Stimulated activated CD4-positive, alpha-beta T cell treated with anti-CD3 and anti-CD28 coated beads, Interleukin-2, amount 100 ng/mL, for 24 hours (primary cell): ENCODE results near the gene PSD4.

ENCODE experiments used
- DNase-seq, 2 donors: peaks; one replicate each; pipeline ENCODE4 v3.0.0-alpha.2; 2020

Gene PSD4

DNA sequence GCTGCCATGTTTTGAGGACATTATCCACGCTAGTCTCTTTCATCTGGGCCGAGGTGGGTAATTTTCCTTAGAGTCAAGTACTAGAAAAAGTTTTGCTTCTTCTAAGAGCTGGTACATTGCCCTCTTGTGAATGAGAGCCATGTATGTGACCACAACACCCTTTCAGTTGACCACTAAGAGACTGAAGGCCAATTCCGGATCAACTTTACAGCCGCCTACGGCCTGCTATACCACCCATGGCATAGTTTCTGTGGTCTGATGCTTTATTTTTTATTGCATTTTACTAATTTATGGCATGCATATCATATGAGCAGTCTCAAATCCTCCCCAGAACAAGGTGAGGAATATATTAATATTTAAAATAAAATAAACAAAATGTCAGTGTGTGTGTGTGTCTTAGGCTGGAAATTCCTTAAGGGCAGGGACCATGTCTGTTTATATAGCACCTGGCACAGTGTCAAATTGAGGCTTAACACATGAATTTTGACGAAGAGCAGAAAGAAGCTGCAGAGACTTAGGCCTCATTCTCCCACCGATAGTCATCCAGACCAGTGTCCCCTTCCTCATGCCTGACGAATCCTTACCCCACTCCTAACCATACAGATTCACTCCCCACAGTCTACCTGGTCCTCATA lies 35.4 kb downstream of the PSD4 start:
- DNase-seq: no peak

DNA sequence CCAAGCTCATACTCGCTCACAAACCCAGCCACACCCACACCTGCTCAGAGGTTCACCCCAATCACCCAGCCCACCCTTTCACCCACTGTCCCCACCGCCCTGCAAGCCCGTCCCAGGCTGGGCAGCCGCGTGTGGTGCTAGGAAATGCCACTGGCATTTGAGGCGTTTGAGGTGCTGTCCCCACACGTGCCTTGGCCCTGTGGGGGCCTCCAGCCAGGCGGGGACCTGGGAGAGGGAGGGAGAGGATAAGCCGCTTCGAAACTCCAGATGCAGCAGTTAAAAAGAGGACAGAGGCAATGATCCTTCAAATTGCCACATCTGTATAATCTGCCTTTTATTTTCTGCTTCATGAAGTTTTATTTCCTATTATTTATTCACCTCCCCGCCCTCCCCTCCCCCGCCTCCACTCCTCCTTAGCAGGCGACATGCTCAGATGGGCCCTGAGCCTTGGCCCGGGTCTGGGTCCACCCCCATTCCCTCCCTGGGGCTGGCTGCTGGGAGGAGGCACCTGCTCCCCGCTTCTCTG lies 35.9 kb downstream of the PSD4 start:
- DNase-seq: no peak

DNA sequence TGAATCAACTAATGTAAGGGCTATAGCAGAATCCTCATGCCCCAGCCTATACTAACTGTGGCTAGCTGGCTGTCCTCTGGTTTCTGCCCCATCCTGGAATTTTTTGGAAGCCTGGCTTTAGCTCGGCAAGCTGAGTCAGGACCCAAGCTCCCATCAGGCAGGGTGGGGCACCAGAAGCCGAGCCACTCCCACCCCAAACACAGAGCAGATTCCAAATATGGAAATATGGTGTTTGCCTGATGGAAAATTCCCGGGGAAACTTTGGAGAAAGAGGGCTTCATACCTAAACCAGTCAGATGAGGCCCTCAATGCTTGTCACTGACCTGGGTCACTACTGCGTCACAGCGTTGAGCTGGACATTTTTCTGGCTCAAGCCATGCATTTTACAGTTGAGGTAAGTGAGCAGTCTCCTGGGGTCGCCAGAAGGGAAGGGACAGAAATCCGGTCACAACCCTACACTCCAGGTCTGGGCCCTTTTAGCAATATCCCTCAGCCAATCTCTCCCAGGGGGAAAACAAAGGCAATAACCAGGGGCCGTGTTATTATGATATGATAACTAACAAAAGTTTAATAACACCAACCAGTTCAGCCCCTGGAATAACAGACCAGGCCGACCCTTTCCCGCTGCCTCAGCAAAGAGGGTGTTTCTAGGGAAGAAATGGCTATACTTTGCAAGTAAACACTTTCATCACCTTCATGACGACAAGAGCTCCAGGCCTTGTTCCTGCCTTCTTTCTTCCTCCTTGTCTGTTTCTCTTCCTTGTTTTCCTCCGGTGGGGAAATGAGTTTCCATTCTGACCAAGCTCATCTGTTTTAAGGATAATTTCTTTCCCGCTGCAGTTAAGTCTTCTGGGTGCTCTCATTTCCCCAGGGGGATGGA lies 37.7 kb downstream of the PSD4 start:
- no peak for DNase-seq

DNA sequence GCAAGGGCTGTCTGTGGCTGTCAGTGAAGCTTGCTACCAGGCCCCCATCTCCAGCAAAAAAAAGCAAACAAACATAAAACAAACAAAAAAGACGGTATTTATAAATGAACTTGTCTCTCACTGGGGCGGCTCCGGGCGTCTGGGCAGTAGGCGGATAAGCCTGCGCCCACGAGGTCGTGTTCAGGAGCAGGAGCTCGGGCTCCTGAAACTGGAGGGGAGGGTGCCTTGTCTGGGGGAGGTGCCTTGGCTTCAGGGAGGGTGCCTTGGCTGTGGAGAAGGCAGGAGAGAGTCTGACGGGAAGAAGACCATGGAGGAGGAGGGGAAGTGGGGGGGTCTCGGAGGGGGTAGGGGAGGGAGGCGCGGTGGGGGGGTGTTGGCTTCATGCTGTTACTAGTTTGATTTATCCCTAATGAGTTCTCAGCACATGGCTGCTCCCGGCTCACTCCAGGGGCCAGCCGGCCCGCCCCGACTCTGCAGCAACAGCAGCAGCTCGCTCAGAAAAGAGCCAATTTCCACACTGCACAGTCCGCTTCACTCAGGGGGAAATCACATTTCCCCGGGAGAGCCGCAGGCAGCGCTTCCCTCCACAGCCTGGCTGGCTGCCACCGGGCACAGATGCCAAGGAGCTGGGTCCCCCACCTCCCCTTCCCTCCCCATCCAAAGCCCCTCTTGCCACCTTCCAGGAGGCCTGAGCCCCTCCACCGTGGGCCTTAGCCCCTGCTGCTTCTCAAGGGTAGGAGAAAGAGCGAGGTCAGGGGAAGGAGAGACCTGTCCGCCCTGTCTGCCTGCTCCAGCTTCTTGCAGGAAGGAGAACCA lies 38.7 kb downstream of the PSD4 start:
- DNase-seq: no peak

DNA sequence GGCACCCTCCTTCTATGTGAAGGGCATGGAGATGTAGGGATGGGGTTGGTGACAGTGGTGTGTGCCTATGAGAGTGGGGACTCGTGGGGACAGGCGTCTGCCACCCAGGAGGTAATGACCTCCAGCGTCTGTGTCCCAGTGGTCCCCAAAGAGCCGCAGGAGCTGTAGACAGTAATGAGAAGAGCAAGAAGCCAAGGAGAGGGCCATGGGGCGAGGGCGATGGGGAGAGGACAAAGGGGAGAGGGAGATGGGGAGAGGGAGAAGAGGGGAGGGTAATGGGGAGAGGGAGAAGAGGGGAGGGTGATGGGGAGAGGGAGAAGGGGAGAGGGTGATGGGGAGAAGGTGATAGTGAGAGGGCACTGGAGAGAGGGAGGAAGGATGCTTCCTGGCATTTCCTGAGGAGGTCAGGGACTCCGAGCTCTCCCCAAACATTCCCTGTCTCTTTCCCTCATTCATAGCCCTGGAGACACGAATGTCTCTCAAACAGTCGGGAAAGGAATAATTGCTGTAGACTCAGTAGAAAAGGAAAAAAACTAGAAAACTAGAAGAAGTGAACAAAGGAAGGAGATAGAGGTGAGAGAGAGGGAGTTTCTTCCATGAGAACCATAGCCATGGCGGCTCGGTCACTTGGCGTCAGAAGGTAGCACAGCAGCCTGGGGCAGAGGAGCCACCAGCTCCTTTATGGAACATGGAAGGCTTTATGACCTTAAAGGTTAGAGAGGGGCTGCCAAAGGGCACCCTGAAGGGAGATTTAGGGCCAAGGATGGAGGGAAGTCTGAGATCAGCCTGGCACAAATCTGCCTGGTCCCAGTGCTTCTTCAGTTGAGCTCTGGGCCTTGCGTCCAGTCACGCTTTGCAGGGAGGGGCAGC lies 39.5 kb downstream of the PSD4 start:
- no peak for DNase-seq

DNA sequence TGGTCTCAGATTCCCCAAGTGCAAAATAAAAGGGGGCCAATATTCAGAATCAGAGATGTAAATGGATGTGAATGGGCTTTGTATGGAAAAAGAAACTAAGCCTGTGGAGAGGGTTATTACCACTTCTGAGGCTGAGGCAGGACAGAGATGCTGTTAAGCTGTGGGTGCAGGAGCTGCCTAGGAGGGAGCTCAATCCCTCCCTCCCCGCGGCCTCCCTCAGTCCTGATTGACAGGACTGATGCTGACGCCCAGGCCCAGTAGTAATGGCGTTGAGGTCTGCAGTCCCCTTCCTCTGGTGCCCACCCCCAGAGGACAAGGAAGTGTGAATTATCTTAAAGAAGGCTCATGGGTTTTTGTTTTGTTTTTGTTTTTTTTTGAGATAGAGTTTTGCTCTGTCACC lies 40.4 kb downstream of the PSD4 start:
- no peak for DNase-seq

DNA sequence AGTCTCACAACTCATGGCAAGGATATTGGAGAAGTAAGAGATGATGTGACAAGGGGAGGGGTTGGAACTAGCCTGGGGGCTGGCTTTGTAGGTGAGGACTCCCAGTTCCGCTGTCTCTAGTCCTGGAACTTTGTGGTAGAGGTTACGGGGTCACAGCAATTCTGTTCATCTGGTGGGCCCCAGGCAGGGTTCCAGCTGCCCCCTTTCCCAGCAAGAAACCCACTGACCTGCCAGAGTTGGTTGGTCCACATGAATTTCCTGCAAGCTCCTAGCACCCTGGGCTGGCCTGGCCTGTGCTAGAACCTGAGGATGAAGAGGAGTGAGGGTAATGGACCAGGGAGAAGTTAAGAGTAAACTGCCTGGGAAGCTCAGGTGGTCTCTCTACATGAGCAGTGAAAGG lies 41.3 kb downstream of the PSD4 start:
- DNase-seq: no peak

DNA sequence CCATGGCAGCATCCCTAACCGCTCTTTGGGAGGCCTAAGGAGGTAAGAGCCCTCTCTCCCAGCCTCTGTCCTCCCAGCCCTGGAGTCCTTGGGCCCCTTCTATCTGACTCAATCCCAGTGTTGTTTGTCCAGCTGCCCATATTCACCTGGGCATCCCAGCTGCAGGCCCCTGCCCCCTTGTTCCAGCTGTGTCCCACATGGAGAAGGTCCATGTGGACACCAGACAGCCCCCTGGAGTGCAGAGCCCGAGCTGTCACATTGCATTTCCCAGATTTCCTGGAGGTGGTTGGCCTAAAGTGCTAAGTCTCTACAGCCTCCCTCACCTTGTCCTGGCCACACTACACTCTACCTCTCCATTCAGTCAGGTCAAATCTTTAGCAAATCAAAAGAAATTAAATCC lies 42.5 kb downstream of the PSD4 start:
- DNase-seq: no peak

DNA sequence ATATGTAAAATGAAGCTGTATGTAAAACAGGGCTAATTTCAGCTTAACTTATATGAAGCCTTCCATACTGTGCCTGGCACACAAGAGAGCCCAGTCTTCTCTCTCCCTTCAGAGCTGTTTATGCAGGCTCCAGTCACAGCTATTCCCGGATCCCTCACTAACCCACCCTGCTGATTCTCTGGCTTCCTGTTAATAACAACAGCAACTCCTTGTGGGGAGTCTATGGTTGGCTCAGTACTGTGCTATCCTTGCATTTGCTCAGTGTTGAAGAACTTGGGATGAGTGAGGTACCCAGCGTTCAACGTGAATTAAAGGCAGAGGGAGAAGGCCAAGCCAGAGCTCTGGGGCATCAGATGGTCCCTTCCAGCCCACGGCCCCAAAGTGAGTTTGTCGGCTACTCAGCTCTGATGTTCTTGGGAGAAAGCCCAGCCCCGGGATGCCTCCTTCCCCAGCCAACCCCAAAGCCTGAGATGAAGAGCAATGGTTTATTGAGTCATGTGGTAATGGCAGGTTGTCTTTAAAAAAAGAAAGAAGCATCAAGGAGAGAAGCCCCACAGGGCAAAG lies 43.2 kb downstream of the PSD4 start:
- DNase-seq: no peak

DNA sequence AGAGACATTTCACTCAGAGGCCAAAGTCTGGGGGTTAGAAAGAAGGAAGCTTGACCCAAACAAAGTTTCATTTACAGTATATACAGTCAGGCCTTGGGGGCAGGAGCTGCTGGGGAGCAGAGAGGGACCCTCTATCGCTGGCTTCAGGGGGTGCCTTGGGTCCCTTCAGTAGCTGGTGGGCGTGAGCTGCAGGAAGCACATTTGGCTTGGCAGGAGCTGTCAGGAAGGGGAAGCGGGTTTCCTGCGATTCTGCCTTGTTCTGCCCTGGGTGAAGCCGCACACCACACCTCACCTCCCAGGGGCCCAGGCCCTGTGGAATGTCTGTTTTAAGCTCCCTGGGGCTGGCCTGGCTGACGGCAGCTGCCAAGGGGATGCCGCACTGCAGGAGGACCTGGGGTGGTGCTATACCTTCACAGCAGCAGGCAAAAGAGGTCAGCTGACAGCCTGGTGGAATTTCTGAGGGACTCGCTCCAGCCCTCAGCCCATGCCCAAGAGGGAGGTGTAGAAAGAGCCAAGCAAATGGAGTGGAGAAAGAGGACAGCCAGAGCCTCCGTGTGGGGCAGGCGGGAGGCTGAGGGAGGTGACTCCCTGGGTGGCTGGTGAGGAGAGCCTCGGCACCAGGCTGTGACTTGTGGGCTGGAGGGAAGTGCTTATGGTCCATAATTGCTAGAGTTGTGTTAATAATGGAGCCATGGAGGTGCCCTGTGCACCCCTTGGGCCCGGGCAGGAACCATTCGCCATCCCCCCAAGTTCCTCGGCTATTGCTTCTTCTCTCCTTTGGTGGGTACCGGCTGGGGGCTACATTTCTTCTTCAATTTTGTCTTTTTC lies 43.9 kb downstream of the PSD4 start:
- no peak for DNase-seq

DNA sequence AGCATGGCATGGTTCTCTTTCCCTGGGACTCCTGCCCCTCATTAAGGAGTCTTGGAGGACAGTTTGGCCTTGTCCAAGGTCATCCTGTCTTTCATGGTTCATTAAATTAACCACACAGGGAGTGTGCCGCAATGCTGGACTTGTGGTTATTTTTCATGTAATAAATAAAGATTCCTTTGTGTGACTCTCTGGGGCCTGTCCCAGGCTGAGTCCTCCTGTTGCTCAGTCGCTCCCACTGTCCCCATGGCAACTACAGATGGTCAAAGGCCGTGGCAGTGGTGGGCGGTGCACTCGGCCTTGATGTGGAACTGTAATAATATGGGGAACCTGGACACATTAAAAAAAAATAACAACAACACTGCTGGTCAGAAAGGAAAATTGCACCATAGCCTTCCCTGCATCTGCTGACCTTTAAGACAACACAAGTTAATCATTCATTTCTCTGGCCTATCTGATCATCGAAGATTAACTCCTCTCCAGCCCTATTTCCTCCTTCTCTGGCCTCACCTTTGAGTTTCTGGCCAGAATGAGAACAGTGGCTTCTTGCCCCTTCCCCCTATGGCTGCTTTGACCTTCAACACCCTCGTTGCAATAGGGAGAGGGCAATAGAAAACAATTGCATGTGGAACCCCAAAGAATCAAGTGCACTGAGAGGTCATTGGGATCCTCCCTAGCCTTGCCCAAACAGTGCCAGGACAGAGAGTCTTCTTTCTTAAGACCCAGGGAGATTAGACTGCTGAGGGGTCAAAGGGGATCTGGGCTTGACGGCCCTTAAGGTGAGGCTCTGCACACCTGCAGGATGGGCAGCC lies 44.7 kb downstream of the PSD4 start:
- no peak for DNase-seq

DNA sequence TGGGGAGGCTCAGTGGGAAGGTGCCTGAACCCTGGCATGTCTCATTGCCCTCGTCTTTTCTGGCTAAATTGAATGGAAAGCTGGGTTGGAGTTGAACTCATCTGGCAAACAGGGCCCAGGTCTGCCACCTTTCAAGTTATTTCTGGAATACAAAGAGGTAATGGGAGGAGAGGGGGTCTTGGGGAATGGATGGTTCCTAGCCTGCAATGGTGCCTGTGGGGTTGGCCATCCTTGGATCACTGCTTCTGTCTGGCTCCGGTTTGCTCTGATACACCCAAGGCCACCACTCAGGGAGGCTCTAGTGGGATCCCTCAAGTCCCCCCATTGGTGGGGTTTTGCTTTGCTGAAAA lies 45.3 kb downstream of the PSD4 start:
- no peak for DNase-seq

DNA sequence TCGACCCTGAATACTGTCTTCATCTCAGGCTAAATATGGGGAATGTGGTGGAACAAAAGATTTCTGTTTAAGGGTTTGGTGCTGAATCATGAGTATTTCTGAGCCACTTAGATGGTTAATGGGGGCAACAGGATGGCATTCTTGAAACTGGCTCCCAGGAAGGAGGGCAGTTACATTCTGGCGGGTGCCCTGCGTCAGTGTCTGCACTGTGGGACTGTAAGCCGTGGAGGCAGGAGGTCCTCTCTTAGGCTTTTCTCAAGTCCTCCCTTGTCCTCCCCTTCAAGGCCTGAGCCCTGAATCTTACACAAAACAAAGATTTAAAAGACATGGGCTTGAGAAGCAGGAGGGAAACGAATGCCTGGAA lies 45.7 kb downstream of the PSD4 start:
- DNase-seq: no peak

DNA sequence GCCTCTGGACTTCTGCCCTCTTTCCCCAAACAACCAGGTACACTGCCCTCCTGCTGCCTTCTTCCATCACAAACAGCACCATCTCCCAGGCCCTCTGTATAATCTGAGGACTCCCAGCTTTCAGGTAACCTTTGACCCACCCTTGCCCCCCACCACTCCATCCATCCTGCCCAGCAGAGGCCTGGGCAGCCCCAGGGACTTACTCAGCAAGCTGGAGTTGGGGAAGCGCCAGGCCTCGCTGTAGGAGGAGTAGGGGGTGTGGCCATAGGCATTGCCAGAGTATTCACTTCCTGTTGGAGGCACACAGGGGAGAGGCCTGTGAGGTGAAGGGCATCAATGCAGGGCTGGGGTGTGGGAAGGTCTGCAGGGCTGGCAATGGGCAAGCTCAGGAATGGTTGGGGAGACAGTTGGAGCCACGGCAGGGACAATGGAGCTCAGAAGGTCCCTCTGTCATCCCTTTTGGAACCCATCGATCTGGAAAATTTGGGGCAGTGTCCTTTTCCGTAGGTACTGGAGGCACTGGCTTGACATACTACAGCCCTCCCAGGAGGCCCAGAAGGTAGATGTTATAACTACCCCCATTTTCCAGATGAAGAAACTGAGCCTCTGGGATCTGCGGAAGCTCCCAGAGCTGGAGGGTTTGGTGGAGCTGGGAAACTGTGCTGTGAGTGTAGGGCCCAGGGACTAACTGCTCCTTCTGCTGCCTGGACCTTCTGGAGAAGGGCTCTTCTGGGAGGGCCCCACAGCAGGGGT lies 46.3 kb downstream of the PSD4 start:
- DNase-seq: no peak

DNA sequence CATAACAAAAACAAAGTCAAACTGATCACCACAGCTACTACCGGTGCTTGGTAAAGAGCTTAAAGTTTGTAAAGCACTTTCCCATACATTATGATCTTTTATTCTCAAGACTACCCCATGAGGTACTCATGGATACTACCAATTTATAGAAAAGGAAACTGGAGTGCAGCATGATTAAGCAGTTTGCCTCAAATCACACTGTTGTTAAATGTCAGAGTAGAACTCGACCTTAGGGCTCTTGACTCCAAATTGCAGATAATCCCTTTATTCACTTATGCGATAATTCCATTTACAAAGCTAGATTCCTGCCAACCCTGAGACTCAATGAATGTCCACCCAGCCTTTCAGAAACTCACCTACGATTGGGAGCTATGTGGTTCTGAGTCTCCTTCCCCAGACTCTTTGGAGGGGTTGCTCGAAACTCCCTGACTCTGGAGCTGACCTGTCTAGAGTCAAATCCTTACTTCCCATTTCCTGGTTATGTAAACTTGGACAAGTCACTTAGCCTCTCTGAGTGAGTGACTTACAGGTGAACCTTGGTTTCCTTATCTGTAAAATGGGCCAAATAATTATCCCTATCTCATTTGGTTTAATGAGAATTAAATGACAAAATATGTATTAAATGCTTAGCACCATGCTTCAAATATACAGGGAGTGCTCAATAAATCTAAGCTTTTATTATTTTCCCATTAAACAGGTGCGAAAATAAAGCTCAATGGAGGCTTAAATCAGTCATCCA lies 47.4 kb downstream of the PSD4 start:
- no peak for DNase-seq

DNA sequence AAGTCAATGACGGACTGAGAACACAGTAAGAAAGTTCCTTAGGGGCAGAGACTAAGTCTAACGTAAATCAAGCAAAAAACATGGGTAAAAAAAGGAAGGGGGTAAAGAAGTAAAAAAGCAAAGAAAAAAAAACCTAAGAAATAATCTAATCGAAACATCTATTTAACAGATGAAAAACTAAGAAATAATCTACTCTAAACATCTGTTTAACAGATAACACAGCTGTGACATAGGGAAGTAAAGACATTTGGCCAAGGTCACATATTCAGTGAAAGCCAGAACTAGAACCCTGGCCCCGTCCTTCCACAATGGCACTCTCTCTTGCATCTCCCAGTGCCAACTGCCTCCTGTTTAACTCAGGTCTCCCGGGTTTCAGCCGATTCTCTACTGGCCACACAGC lies 48.1 kb downstream of the PSD4 start:
- no peak for DNase-seq

DNA sequence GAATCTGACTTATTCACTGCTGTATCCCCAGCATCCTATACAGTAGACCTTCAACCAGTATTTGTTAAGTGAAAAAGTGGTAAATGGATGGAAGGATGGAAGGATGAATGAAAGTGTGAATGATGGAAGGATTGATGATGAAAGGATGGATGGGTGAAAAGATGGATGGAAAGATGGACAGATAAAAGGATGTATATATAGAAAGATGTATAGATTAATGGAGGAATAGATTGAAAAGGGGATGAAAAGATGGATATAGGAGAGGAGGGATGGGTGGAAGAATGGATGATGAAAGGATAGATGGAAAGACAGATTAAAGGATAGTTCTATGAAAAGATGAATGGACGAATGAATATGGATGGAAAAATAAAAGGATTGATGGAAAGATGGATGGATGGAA lies 50.0 kb downstream of the PSD4 start:
- DNase-seq: no peak

DNA sequence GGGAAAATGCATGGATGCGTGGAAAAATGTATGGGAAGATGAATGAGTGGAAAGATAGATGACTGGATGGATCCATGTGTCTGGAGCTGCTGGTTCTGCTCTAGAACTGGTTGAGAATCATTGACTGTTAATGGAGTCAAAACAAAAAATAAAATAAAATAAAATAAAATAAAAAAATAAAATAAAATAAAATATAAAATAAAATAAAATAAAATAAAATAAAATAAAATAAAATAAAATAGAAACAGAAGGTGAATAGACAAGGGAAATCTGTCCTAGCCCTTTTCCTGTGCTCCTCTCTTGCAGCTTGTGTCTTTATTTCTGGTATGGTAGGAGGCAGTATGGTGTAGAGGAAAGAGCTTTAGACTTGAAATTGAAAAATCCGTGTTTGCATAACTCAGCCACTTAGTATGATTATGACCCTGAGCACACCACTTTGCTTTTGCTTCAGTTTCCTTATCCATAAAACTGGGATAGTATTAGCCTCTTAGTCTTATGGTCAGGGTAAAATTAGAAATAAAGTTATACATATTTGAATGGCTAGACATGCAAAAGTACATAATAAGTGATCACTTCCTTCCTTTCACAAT lies 51.0 kb downstream of the PSD4 start:
- DNase-seq: no peak
